Measurements from ENCODE around the gene UPK2.
A peak's percentile ranks its signal among the peaks of the same experiment; 100 is the strongest.

Gene UPK2

GRCh38 chr11:118918128-118918685 is 37.9 kb upstream of the UPK2 start:
- no peak for DNase-seq

DNA sequence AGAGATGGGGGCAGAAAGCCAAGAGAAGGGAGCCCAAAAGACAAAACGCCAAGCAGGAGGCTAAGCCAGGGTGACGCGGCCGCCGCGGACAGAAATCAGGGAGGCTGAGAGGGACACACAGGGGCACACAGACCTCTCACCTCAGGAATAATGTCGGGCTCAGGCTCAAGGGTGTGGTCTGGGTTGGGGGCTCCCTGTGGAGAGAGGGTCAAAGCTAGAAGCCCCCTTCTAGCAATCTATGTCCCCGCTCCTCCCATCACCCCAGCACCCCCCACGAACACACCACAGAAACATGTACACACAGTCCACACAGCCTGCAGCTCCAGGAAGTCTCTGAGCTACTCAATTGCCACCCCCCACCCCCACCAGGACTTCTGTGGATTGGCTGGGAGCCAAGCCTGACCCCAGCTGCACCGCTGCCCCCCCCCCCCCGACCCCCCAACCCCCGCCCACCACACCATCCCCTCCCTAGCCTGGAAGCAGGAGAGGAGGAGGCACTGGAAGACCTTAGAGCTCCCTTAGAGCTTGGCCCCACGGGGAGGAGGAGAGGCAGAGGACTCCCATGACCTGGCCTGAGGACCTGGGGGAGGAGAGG is 37.3 kb upstream of the UPK2 start:
- DNase-seq, result no peak

- no peak for DNase-seq
Measured at GRCh38 chr11:118921121-118921928, 34.8 kb upstream of the UPK2 start.

GRCh38 chr11:118921929-118922744 is 34.0 kb upstream of the UPK2 start:
- DNase-seq, result no peak

DNA sequence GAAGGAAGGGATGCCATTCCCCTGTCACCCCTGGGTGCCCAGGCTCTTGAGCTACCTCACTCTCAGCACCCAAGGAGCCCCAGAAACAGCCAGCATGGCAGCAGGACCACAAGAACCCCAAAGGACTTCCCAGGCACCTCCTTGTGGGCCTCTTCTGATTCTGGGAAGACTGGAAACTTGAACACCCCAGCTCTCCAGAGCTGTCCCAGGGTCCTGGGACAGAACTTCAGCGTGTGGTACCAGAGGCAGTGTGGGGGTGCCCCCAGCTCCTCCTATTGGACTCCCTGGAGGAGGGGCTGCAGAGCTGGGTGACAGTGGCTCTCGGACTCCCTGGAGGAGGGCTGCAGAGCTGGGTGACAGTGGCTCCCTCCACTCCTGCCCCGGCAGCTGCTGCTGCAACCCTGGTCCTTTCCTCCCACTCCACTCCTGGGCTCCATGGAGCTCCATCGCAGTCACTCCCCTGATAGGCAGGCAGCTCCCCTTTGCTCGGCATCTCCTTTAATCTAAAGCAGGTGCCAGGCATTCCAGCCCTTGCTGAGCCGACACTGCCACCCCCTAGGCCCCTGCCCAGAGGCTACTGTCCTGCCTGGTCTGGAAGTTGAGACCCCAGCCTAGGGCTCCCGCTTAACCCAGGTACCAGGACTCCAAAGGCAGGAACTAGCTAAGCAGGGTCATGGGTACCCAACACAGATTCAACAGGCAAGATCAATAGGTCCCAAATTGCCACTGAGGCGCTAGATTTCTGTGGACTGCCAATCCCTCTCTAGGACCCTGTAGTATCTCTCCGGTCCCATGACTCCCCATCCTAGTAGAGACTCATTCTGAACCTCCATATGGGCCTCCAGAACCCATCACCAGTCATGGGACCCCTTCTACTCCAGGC is 33.1 kb upstream of the UPK2 start:
- DNase-seq, result no peak

GRCh38 chr11:118923721-118924587 is 32.1 kb upstream of the UPK2 start:
- DNase-seq, result no peak

- DNase-seq, result no peak
Measured at GRCh38 chr11:118924591-118925585, 31.2 kb upstream of the UPK2 start.

- no peak for DNase-seq
Measured at GRCh38 chr11:118927554-118928100, 28.5 kb upstream of the UPK2 start.

DNA sequence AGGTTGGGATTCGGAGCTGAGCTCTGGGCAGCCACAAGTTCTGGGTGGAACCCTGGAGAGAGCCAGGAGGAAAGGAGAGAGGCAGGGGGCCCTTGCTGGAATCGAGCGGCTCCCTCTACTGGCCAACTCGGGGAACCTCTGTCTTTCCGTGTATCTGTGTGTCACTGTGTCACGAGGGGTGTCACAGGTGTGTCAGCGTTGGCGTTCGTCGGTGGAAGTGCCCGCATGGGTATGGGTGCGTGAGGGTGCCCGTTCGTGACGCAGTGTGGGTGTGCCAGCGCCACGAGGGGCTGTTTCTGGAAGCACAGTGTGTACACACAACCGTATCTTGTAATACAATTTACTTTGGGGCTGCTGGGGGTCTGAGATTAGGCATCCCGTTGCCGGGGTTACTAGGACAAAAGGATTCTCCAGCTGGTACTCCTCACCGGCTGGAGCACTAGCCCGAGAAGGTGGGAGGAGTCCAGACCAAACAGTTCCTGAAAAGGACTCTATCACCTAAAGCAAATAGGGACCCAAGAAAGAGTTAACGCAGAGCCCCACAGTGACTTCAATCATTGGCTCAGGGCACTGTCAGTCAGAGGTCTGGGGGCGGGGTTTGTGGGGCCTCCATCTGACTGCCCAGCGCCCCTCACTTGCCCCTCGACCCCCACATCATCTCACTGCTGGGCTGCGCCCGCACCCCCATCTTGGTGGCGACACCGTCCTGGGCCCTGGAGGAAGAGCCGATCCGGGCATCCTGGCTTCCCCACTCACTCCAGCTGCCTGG is 27.8 kb upstream of the UPK2 start:
- DNase-seq, result peak; percentile 67

- DNase-seq, result no peak
Measured at GRCh38 chr11:118928870-118929500, 27.1 kb upstream of the UPK2 start.

DNA sequence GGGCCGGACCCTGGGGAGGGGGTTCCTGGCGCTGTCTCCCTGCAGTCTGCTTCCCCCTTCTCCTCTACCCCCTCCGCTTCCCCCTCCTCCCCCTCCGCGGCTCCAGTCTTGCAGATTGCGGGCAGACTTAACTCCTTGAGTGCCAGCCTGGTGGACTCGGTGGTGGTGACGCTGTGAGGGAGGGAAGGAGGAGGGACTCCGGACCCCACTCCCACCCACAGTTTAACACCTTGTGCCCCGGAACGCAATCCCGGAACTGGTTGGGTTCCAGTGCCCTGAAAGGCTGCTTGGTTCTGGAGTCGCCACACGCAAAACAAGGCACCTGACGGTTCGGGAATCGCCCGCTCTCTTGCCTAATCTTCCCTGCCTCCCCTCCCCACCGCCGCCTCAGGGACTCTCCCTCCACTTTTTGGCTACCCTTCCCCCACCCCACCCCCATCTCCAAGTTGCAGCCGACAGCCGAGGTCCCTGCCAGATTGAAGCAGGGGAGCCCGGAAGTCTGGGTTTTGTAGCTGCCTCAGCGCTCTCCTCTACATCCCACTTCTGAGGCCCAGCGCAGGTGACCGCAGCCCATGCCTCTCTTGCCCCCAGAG is 26.5 kb upstream of the UPK2 start:
- DNase-seq, result no peak

GRCh38 chr11:118930094-118930712 is 25.9 kb upstream of the UPK2 start:
- DNase-seq, result peak; percentile 65

DNA sequence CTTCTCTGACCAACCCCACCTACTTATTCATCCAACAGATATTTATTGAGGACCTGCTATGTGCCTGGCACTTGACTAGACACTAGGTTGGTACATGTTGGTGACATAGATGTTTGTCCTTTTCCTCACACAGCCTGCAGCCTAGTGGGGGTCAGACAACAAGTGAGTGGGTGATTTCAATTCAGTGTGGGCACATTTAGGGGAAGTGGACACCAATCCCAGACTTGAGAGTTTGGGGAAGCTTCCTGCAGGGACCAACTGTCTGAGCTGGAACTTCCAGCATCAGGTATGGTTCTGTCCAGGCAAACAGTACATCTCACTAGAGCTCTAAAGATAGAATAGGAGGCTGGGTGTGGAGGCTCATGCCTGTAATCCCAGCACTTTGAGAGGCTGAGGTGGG is 24.5 kb upstream of the UPK2 start:
- DNase-seq, result no peak

DNA sequence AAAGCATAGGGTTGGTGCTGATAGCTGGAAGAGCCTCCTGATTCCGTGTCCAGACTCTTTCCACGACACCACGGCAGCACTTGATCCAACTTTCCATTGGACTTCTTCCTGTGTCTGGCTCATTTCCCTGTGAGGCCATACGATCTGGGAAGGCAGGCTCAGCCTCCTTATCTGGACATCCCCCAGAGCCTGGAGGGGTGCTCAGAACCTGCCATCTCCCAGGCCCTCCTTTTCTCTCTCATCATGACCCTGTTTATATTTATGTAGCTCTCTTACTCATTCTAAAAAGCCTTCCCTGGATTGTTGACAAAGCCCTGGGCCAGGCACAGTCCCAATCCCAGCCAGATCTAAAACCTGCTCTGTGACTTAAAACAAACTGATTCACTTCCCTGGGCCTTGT is 22.6 kb upstream of the UPK2 start:
- no peak for DNase-seq

- DNase-seq, result no peak
Measured at GRCh38 chr11:118935376-118935775, 20.7 kb upstream of the UPK2 start.

- no peak for DNase-seq
Measured at GRCh38 chr11:118938491-118939403, 17.4 kb upstream of the UPK2 start.

All from NCI-H1436 treated with DMSO at 0.1 percent for 48 hours (cell line).